ENCODE data around the gene NUP133.
"Not testable (repeated sequence)": the region's sequence is repeated elsewhere in the genome, so short reads cannot be mapped to it uniquely, and the experiment has no call there.

Gene NUP133

DNA sequence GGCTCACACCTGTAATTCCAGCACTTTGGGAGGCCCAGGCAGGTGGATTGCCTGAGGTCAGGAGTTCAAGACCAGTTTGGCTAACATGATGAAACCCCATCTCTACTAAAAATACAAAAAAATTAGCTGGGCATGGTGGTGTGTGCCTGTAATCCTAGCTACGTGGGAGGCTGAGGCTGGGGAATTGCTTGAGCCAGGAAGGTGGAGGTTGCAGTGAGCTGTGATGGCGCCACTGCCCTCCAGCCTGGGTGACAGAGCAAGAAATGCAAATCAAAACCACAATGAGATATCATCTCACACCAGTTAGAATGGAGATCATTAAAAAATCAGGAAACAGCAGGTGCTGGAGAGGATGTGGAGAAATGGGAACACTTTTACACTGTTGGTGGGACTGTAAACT lies 3.1 kb upstream of the NUP133 start:
- DNase-seq (ENCODE audit: extremely low spot score, insufficient read length, low read depth); FAIRE-seq: not testable (repeated sequence)

- DNase-seq (ENCODE audit: extremely low spot score, insufficient read length, low read depth) (no peak), FAIRE-seq (no peak)
These were observed 1.4 kb upstream of the NUP133 start for GRCh38 chr1:229509576-229509975.

DNA sequence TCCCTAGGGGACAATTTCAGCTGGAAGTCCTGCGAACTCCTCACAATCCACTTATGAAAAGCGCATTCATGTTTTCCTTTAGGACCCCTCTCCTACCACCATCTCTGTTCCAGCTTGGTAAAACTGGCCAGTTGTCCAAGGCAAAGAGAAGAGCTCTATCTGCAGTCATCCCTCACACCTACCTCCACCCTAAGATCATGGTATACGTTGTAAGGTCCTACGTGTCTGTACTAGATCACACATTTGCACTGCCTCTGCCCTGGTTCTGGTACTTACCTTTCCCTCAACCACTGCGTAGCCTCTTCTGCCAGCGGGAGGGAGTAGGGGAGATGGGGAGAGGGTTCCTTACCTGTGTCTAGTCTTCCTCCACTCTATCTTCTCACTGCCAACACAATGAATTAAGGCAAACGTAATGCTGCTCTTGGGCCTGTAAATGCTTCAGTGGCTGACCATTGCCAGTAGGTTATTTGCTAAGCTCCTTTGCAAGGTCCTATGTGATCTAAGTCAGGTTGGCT lies 739 bp upstream of the NUP133 start:
- FAIRE-seq = no peak
- no peak for DNase-seq (ENCODE audit: extremely low spot score, insufficient read length, low read depth)

- FAIRE-seq (no peak), DNase-seq (ENCODE audit: extremely low spot score, insufficient read length, low read depth) (no peak)
These were observed 639 bp downstream of the NUP133 start for GRCh38 chr1:229507502-229507901.

DNA sequence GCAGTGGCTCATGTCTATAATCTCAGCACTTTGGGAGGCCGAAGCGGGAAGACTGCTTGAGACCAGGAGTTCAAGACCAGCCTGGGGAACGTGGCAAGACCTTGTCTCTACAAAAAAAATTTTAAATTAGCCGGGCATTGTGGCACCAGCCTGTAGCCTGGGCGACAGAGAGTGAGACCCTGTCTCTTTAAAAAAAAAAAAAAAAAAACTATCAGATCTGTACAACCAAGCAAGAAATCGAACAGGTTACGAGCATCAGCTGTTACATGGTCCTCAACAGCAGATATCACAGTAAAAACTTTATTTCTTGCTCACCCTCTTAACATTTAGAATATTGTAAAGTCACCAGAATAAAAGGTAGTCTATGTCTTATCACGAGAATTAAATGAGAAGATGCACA lies 1.5 kb downstream of the NUP133 start:
- no peak for DNase-seq (ENCODE audit: extremely low spot score, insufficient read length, low read depth)
- no peak for FAIRE-seq

GRCh38 chr1:229495782-229496181 lies 12.4 kb downstream of the NUP133 start:
- DNase-seq (ENCODE audit: extremely low spot score, insufficient read length, low read depth) (no peak), FAIRE-seq (no peak)

- no peak for FAIRE-seq
These were observed 21.0 kb downstream of the NUP133 start for GRCh38 chr1:229487181-229487580.

GRCh38 chr1:229485318-229485717 lies 22.8 kb downstream of the NUP133 start:
- DNase-seq (ENCODE audit: extremely low spot score, insufficient read length, low read depth) (no peak), FAIRE-seq (no peak)

More at GRCh38 chr1:229487181-229487580, 21.0 kb downstream of the NUP133 start:
- no peak for DNase-seq (ENCODE audit: extremely low spot score, insufficient read length, low read depth)

GRCh38 chr1:229482511-229482910 lies 25.6 kb downstream of the NUP133 start:
- DNase-seq (ENCODE audit: extremely low spot score, insufficient read length, low read depth) (no peak), FAIRE-seq (no peak)

- no peak for FAIRE-seq
These were observed 27.6 kb downstream of the NUP133 start for GRCh38 chr1:229480495-229480894.

DNA sequence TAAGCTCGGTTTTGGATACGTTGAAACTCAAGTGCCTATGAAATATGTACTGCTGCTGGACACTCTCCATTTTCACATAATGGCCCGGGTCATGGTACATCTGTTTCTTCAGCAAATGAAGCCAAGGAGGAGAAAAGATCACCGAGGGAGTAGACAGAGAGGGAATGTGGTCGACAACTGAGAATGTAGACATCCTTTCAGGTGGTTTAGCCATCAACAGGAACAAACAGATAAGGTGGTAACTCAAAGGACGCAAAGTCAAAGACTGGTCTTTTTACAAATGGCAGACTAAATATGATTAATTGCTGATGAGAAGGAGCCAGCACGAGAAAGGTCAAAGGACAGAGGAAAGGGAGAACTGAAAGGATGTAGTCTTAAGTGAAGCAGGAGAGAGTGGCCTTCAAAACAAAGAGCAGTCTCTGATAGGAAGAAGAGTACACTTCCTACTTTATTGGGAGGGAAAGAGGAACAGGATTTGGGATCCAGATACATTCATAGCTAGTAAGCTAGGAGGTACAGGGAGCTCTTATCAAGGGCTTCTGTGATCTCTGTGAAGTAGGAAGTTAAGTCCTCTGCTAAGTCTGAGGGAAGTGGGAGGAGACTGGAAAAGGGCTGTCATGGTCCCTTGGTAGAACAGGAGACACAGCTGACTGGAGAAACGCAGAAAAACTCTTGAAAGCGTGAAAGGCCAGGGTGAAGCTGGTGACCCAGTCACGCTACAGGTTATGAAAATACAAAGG lies 28.3 kb downstream of the NUP133 start:
- peak; percentile 39 for DNase-seq (ENCODE audit: extremely low spot score, insufficient read length, low read depth)
- FAIRE-seq = peak; percentile 98

More at GRCh38 chr1:229480495-229480894, 27.6 kb downstream of the NUP133 start:
- DNase-seq (ENCODE audit: extremely low spot score, insufficient read length, low read depth) = no peak

DNA sequence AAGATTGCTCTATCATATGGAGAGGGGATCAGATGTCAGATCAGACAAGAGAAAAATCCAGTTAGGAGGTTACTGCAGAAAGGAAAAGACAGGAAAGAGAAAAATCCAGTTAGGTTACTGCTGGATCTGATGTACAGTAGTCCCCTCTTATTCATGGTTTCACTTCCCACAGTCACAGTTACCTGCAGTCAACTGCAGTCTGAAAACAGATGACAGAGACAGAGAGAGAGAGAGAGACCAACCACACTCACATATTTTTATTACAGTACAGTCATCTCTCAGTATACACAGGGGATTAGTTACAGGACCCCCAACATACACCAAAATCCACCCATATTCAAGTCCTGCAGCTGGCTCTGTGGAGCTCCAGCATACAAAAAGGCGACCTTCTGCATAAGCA lies 29.3 kb downstream of the NUP133 start:
- FAIRE-seq = peak; percentile 95
- DNase-seq (ENCODE audit: extremely low spot score, insufficient read length, low read depth) = no peak

GRCh38 chr1:229475859-229476258 lies 32.3 kb downstream of the NUP133 start:
- not testable (repeated sequence) for FAIRE-seq; DNase-seq (ENCODE audit: extremely low spot score, insufficient read length, low read depth)

GRCh38 chr1:229474509-229474908 lies 33.6 kb downstream of the NUP133 start:
- FAIRE-seq (no peak), DNase-seq (ENCODE audit: extremely low spot score, insufficient read length, low read depth) (no peak)

GRCh38 chr1:229471175-229471574 lies 37.0 kb downstream of the NUP133 start:
- FAIRE-seq (no peak), DNase-seq (ENCODE audit: extremely low spot score, insufficient read length, low read depth) (no peak)

DNA sequence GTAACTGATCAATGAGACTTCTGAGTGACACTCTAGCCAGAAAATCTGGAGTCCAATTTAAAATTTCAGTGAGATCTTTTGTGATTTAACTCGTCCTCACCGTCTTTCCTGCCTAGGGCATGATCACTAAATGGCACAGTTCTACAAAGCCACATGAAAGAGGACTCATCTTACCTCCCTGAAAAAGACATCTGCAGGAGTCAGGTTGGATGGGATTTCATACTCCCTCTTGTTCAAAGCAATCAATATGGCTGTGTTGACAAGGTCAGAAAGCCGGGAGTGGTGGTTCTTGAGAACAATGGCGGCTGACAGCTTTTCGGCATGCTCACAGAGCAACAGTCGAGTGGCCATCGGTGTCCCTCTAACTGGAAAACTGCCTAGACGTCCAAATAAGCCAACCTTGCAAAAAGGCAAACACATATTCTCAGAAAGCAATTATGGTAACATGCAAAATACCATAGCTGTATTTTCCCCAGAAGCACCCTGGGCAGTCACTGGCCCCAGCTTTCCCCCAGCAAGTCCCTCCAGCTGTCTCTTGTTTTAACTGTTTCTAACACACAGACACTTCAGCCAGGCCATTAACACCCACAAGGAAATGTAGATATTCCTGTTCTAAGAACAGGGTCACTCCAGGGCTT lies 37.6 kb downstream of the NUP133 start:
- FAIRE-seq (no peak), DNase-seq (ENCODE audit: extremely low spot score, insufficient read length, low read depth) (no peak)

DNA sequence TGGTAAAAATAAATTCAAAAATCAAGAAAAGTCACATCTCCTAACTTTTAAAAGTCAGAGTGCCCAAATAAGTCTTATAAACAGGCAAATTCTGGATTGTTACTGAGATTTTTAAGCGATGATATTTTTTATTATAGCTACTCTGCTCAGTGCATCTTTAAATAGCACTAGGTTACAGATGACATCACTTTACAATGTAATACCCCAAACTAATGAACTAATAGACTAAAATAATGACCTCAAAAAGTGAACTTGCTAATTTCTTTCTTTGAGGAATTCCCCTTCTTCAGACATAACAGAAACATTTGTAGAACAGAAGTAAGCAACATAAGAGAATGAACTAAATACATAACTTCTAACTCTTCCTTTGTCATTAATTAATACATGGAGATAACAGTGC lies 41.3 kb downstream of the NUP133 start:
- no peak for DNase-seq (ENCODE audit: extremely low spot score, insufficient read length, low read depth)
- FAIRE-seq = no peak

GRCh38 chr1:229464672-229465071 lies 43.5 kb downstream of the NUP133 start:
- no peak for FAIRE-seq
- DNase-seq (ENCODE audit: extremely low spot score, insufficient read length, low read depth) = no peak

DNA sequence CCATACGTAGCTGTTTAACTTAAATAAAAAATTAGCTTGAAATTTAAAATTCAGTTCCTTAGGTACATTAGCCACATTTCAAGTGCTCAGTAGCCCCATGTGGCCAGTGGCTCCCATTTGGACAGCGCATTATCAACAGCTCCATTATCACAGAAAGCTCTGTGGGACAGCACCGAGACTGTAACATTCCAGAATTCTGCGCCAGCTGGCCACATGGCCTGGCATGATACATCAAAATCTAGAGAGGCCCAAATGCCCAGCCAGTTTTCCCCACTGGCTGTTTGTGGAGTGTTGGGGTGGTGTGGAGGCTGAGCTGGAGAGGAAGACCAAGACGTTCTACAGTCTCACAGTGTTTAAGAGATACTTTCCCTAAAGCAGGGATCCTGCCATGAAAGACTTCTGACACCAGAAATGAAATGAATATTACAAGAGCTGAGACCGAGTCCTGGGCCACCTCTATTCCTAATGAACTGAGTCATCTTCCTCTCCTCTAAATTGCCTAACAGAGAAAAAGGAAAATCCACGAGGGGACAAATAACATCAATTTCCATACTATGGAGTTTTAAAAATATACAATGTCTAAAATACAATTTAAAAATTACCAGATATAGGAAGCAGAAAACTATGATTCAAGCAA lies 47.0 kb downstream of the NUP133 start:
- FAIRE-seq (no peak), DNase-seq (ENCODE audit: extremely low spot score, insufficient read length, low read depth) (no peak)

GRCh38 chr1:229459815-229460214 lies 48.3 kb downstream of the NUP133 start:
- FAIRE-seq (no peak), DNase-seq (ENCODE audit: extremely low spot score, insufficient read length, low read depth) (no peak)

DNA sequence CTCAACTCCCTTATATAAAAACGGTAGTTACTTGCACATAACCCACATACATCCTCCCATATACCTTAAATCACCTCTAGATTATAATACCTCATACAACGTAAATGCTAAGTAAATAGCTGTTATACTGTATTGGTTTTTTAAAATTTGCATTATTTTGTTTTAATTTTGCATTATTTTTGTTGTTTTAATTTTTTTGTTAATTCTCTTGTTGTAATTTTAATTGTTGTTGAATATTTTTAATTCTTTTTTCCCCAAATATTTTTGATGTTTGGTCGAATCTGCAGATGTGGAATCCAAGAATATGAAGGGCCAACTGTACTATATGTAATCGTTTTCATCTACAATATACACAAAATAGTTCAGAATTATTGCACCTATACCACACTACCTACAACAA lies 50.7 kb downstream of the NUP133 start:
- no peak for FAIRE-seq

More for the DNA sequence above, 50.7 kb downstream of the NUP133 start:
- no peak for DNase-seq (ENCODE audit: extremely low spot score, insufficient read length, low read depth)

Data from GM18507 (cell line).